ENCODE measurements around the gene CFDP1. TPM values are rescaled to one million over a fixed set of nuclear protein-coding genes. Genes with fewer than 3 reads are reported as not detected.

CFDP1 gene
- total and polyA plus RNA-seq, 2 of the 13 experiments (the other 11 are each of a cell fraction or from before 2014, with no cell fraction given) = 78.6 to 153 TPM

GRCh38 chr16:75305364-75306098 lies 127.8 kb downstream of the CFDP1 start (continued):
- TF ChIP-seq CBX5 (CRISPR knock-in tag; IDR thresholded peaks at IDR 0.05; ENCODE audit: borderline replicate concordance) = peak; percentile 98
- peak; percentile 78; the same call in 1 of the 2 replicates for TF ChIP-seq HIVEP1 (CRISPR knock-in tag; IDR thresholded peaks at IDR 0.05)
- TF ChIP-seq MTA3 (CRISPR knock-in tag; IDR thresholded peaks at IDR 0.05) = no peak
- TF ChIP-seq LBX2 (CRISPR knock-in tag; IDR thresholded peaks at IDR 0.05; ENCODE audit: borderline replicate concordance) = 0 out of 2 replicates have a peak, but pooled peaks have one; percentile 50
- peak; percentile 93 for TF ChIP-seq ZNF205 (CRISPR knock-in tag; IDR thresholded peaks at IDR 0.05)
- no peak for TF ChIP-seq ZNF180 (CRISPR knock-in tag; IDR thresholded peaks at IDR 0.05; ENCODE audit: borderline replicate concordance, low read depth)
- peak; percentile 91 for TF ChIP-seq ZNF431 (CRISPR knock-in tag; IDR thresholded peaks at IDR 0.05; ENCODE audit: borderline replicate concordance, low read depth)
- TF ChIP-seq IKZF5 (CRISPR knock-in tag; IDR thresholded peaks at IDR 0.05) = peak; percentile 93; the same call in 1 of the 2 replicates
- TF ChIP-seq MAFF (IDR thresholded peaks at IDR 0.05; ENCODE audit: low read depth, low read length) = peak; percentile 81
- TF ChIP-seq ZNF383 (CRISPR knock-in tag; IDR thresholded peaks at IDR 0.05; ENCODE audit: borderline replicate concordance) = no peak
- peak; percentile 91 for TF ChIP-seq ZNF331 (CRISPR knock-in tag; IDR thresholded peaks at IDR 0.05)
- TF ChIP-seq MXD1 (CRISPR knock-in tag; IDR thresholded peaks at IDR 0.05) = no peak
- 0 out of 2 replicates have a peak, but pooled peaks have one; percentile 60 for TF ChIP-seq ZIK1 (CRISPR knock-in tag; IDR thresholded peaks at IDR 0.05; ENCODE audit: borderline replicate concordance, low read depth)
- 0 out of 2 replicates have a peak, but pooled peaks have one; percentile 16 for TF ChIP-seq PHF8 (CRISPR knock-in tag; IDR thresholded peaks at IDR 0.05)
- no peak for TF ChIP-seq BCLAF1 (IDR thresholded peaks at IDR 0.05)
- TF ChIP-seq JDP2 (CRISPR knock-in tag; IDR thresholded peaks at IDR 0.05; ENCODE audit: borderline replicate concordance) = no peak; the same call in 1 of the 2 replicates
- 0 out of 2 replicates have a peak, but pooled peaks have one; percentile 40 for TF ChIP-seq ZNF564 (CRISPR knock-in tag; IDR thresholded peaks at IDR 0.05)
- no peak for TF ChIP-seq ZNF326 (CRISPR knock-in tag; IDR thresholded peaks at IDR 0.05; ENCODE audit: borderline replicate concordance)
- no peak; the same call in 1 of the 2 replicates for TF ChIP-seq ZNF747 (CRISPR knock-in tag; IDR thresholded peaks at IDR 0.05; ENCODE audit: borderline replicate concordance)
- TF ChIP-seq PPARG (CRISPR knock-in tag; conservative IDR thresholded peaks at IDR 0.05) = peak; percentile 81; the same call in 1 of the 2 replicates
- TF ChIP-seq ATF7 (IDR thresholded peaks at IDR 0.05) = no peak
- TF ChIP-seq ATF7 (CRISPR knock-in tag; IDR thresholded peaks at IDR 0.05) = peak; percentile 69; the same call in 1 of the 2 replicates
- TF ChIP-seq HOXA9 (CRISPR knock-in tag; IDR thresholded peaks at IDR 0.05; ENCODE audit: borderline replicate concordance) = peak; percentile 81; the same call in 1 of the 2 replicates
- TF ChIP-seq RFX3 (CRISPR knock-in tag; IDR thresholded peaks at IDR 0.05) = no peak
- no peak for TF ChIP-seq MAFG (CRISPR knock-in tag; IDR thresholded peaks at IDR 0.05)

Measured in HepG2 (cell line).